Muscle layer of colon (tissue), 2 donors: Measurements from ENCODE around the gene GNL3.
A peak's percentile ranks its signal among the peaks of the same experiment; 100 is the strongest.

Experiments
- H3K27ac ChIP-seq: one replicate; pipeline ENCODE4 v1.7.0; 2013; ENCODE audit warnings: low read depth, mild to moderate bottlenecking, low read length, moderate library complexity
- H3K27me3 ChIP-seq, 2 donors: one replicate each; pipeline ENCODE4 v1.7.0; 2013; ENCODE audit warnings: low read length in 2 of 2, mild to moderate bottlenecking in 2 of 2; ENCODE audit not compliant: insufficient read depth in 2 of 2, control insufficient read depth in 1 of 2
- H3K36me3 ChIP-seq: one replicate; pipeline ENCODE4 v1.7.0; 2013; ENCODE audit warnings: mild to moderate bottlenecking, low read length; ENCODE audit not compliant: insufficient read depth
- H3K4me1 ChIP-seq: one replicate; pipeline ENCODE4 v1.7.0; 2013; ENCODE audit warnings: mild to moderate bottlenecking, low read length; ENCODE audit not compliant: insufficient read depth
- H3K4me3 ChIP-seq, 2 donors: one replicate each; pipeline ENCODE4 v1.7.0; 2013; ENCODE audit warnings: low read length in 2 of 2, low read depth in 1 of 2, mild to moderate bottlenecking in 1 of 2, moderate library complexity in 1 of 2
- H3K9ac ChIP-seq: one replicate; pipeline ENCODE4 v1.7.0; 2013; ENCODE audit warnings: low read length
- H3K9me3 ChIP-seq: one replicate; pipeline ENCODE4 v1.7.0; 2013; ENCODE audit warnings: mild to moderate bottlenecking, low read length
- donor health status: abdominal sarcoma.
- donor health status: Adenocarcinoma of cecum.

GNL3 gene

GRCh38 chr3:52685709-52686691 is at the start of gene GNL3, which contains the start of gene PBRM1:
Gene GNL3, plus strand, starts transcription at chr3:52686032. Its CDS starts 61 bp downstream, at chr3:52686093.
Gene PBRM1, minus strand, starts transcription at chr3:52685913.
- Histone ChIP-seq H3K27me3 (no peaks in the 10 kb centered on the region), H3K27ac (peak within 1 kb of the TSS; percentile 92), H3K4me3 (peak within 1 kb of the TSS; percentile 83 to 97), H3K9me3 (no peaks in the 10 kb centered on the region), H3K4me1 (peaks cover 21% of the 10 kb centered on the region), H3K36me3 (peaks cover 37% of the 10 kb centered on the region), H3K9ac (peak within 1 kb of the TSS; percentile 81)

GRCh38 chr3:52636673-52637072 is 49.2 kb upstream of the GNL3 start:
- H3K4me3 ChIP-seq = no peak overlapping the region
- no peak overlapping the region for H3K9ac ChIP-seq
- no peak overlapping the region for H3K27ac ChIP-seq
- H3K9me3 ChIP-seq = no peaks in the 10 kb centered on the region
- H3K4me1 ChIP-seq = no peaks in the 10 kb centered on the region
- H3K36me3 ChIP-seq = peaks cover 22% of the 10 kb centered on the region
- H3K27me3 ChIP-seq = no peaks in the 10 kb centered on the region

- H3K27ac ChIP-seq = no peak overlapping the region
- peaks cover 50% of the 10 kb centered on the region for H3K36me3 ChIP-seq
- H3K4me3 ChIP-seq = no peak overlapping the region
- no peaks in the 10 kb centered on the region for H3K9me3 ChIP-seq
- H3K9ac ChIP-seq = no peak overlapping the region
- H3K27me3 ChIP-seq = no peaks in the 10 kb centered on the region
- no peaks in the 10 kb centered on the region for H3K4me1 ChIP-seq
Measured at GRCh38 chr3:52645549-52645948, 40.3 kb upstream of the GNL3 start.

GRCh38 chr3:52649461-52650210 is 36.2 kb upstream of the GNL3 start:
- Histone ChIP-seq H3K9me3 (no peaks in the 10 kb centered on the region), H3K27me3 (no peaks in the 10 kb centered on the region), H3K27ac (no peak overlapping the region), H3K4me1 (no peaks in the 10 kb centered on the region), H3K36me3 (peaks cover 51% of the 10 kb centered on the region), H3K4me3 (no peak overlapping the region), H3K9ac (no peak overlapping the region)

- peaks cover 50% of the 10 kb centered on the region for H3K36me3 ChIP-seq
- H3K4me3 ChIP-seq = no peak overlapping the region
- H3K27ac ChIP-seq = no peak overlapping the region
- no peak overlapping the region for H3K9ac ChIP-seq
- no peaks in the 10 kb centered on the region for H3K9me3 ChIP-seq
- H3K27me3 ChIP-seq = no peaks in the 10 kb centered on the region
- H3K4me1 ChIP-seq = no peaks in the 10 kb centered on the region
Measured at GRCh38 chr3:52650439-52650838, 35.4 kb upstream of the GNL3 start.

GRCh38 chr3:52651592-52651991 is 34.2 kb upstream of the GNL3 start:
- Histone ChIP-seq H3K9ac (no peak overlapping the region), H3K4me1 (no peaks in the 10 kb centered on the region), H3K9me3 (no peaks in the 10 kb centered on the region), H3K36me3 (peaks cover 59% of the 10 kb centered on the region), H3K4me3 (no peak overlapping the region), H3K27ac (no peak overlapping the region), H3K27me3 (no peaks in the 10 kb centered on the region)

- no peaks in the 10 kb centered on the region for H3K27me3 ChIP-seq
- H3K4me1 ChIP-seq = no peaks in the 10 kb centered on the region
- H3K36me3 ChIP-seq = peaks cover 59% of the 10 kb centered on the region
- H3K4me3 ChIP-seq = no peak overlapping the region
- no peak overlapping the region for H3K9ac ChIP-seq
- no peaks in the 10 kb centered on the region for H3K9me3 ChIP-seq
- no peak overlapping the region for H3K27ac ChIP-seq
Measured at GRCh38 chr3:52655895-52656294, 29.9 kb upstream of the GNL3 start.

- Histone ChIP-seq H3K27ac (no peak overlapping the region), H3K9me3 (no peaks in the 10 kb centered on the region), H3K9ac (no peak overlapping the region), H3K36me3 (peaks cover 51% of the 10 kb centered on the region), H3K4me1 (no peaks in the 10 kb centered on the region), H3K27me3 (no peaks in the 10 kb centered on the region), H3K4me3 (no peak overlapping the region)
Measured at GRCh38 chr3:52660046-52660445, 25.8 kb upstream of the GNL3 start.

- Histone ChIP-seq H3K9ac (no peak overlapping the region), H3K4me3 (no peak overlapping the region), H3K4me1 (no peaks in the 10 kb centered on the region), H3K27me3 (no peaks in the 10 kb centered on the region), H3K36me3 (peaks cover 43% of the 10 kb centered on the region), H3K9me3 (no peaks in the 10 kb centered on the region), H3K27ac (no peak overlapping the region)
Measured at GRCh38 chr3:52663098-52663497, 22.7 kb upstream of the GNL3 start.

GRCh38 chr3:52670621-52671521 is 15.0 kb upstream of the GNL3 start:
- no peak overlapping the region for H3K27ac ChIP-seq
- no peaks in the 10 kb centered on the region for H3K27me3 ChIP-seq
- H3K4me1 ChIP-seq = peaks cover 12% of the 10 kb centered on the region
- H3K9ac ChIP-seq = no peak overlapping the region
- H3K9me3 ChIP-seq = no peaks in the 10 kb centered on the region
- no peak overlapping the region for H3K4me3 ChIP-seq
- peaks cover 30% of the 10 kb centered on the region for H3K36me3 ChIP-seq

GRCh38 chr3:52671676-52672075 is 14.2 kb upstream of the GNL3 start:
- H3K4me3 ChIP-seq = no peak overlapping the region
- no peak overlapping the region for H3K27ac ChIP-seq
- peaks cover 12% of the 10 kb centered on the region for H3K4me1 ChIP-seq
- no peak overlapping the region for H3K9ac ChIP-seq
- peaks cover 28% of the 10 kb centered on the region for H3K36me3 ChIP-seq
- H3K9me3 ChIP-seq = no peaks in the 10 kb centered on the region
- no peaks in the 10 kb centered on the region for H3K27me3 ChIP-seq
